Measurements from ENCODE around the gene RAD52. TPM values are rescaled to one million over a fixed set of nuclear protein-coding genes. Genes with fewer than 3 reads are reported as not detected.

RAD52 gene
- total RNA-seq, 2 experiments from 2014 or later, result 30.3 to 30.8 TPM

- Histone ChIP-seq H2AFZ (ENCODE audit: low read length) (no peak overlapping the region), H3K27ac (ENCODE audit: low read depth, low read length, poor library complexity, severe bottlenecking) (no peak overlapping the region), H3K4me1 (ENCODE audit: insufficient read depth, low read length, poor library complexity, severe bottlenecking) (peaks cover 7% of the 10 kb centered on the region), H3K36me3 (ENCODE audit: insufficient read depth, low read length) (peaks cover 97% of the 10 kb centered on the region), H3K9me2 (ENCODE audit: insufficient read depth, low read length) (no peaks in the 10 kb centered on the region), H3K4me3 (ENCODE audit: low read depth, low read length, poor library complexity, severe bottlenecking) (no peak overlapping the region), H4K20me1 (ENCODE audit: insufficient read depth, low read length) (no peaks in the 10 kb centered on the region), H3K4me2 (ENCODE audit: low read length) (no peak overlapping the region), H3K79me2 (ENCODE audit: insufficient read depth, low read depth, low read length) (no peaks in the 10 kb centered on the region), H3K9me3 (ENCODE audit: low read length) (no peaks in the 10 kb centered on the region)
- DNase-seq (ENCODE audit: low spot score), result no peak
- TF ChIP-seq EZH2phosphoT487 (IDR thresholded peaks at IDR 0.05; ENCODE audit: borderline replicate concordance, low read depth, low read length), result no peak
- TF ChIP-seq CTCF (conservative IDR thresholded peaks at IDR 0.05; ENCODE audit: low read length), result no peak
- intact Hi-C loops (cut with micrococcal nuclease; ENCODE audit: unreplicated experiment), result no loop called here
- ChIA-PET POLR2A (interaction anchor here (0.9 kb wide), 1 partner anchor 19 kb away, joined by 3 read pairs; no protein-coding TSS in a partner anchor), CTCF (ENCODE audit: unreplicated experiment) (no interaction called here)
- no TSS peak for BruUV-seq (replicated peaks)
These were observed 39.1 kb downstream of the RAD52 start for GRCh38 chr12:910416-910815.

GRCh38 chr12:909861-910260 lies 39.6 kb downstream of the RAD52 start:
- no peak for DNase-seq (ENCODE audit: low spot score)
- H2AFZ ChIP-seq (ENCODE audit: low read length), result no peak overlapping the region
- no peak overlapping the region for H3K27ac ChIP-seq (ENCODE audit: low read depth, low read length, poor library complexity, severe bottlenecking)
- H3K4me2 ChIP-seq (ENCODE audit: low read length), result no peak overlapping the region
- no peaks in the 10 kb centered on the region for H3K9me3 ChIP-seq (ENCODE audit: low read length)
- H3K9me2 ChIP-seq (ENCODE audit: insufficient read depth, low read length), result no peaks in the 10 kb centered on the region
- H3K36me3 ChIP-seq (ENCODE audit: insufficient read depth, low read length), result peaks cover 97% of the 10 kb centered on the region
- no peaks in the 10 kb centered on the region for H4K20me1 ChIP-seq (ENCODE audit: insufficient read depth, low read length)
- peaks cover 2% of the 10 kb centered on the region for H3K4me1 ChIP-seq (ENCODE audit: insufficient read depth, low read length, poor library complexity, severe bottlenecking)
- CTCF ChIA-PET (ENCODE audit: unreplicated experiment), result no interaction called here
- POLR2A ChIA-PET, result interaction anchor here (0.9 kb wide), 1 partner anchor 20 kb away, joined by 3 read pairs; no protein-coding TSS in a partner anchor
- no TSS peak for BruUV-seq (replicated peaks)
- TF ChIP-seq EZH2phosphoT487 (IDR thresholded peaks at IDR 0.05; ENCODE audit: borderline replicate concordance, low read depth, low read length) (no peak), CTCF (conservative IDR thresholded peaks at IDR 0.05; ENCODE audit: low read length) (no peak)
- H3K79me2 ChIP-seq (ENCODE audit: insufficient read depth, low read depth, low read length), result no peaks in the 10 kb centered on the region
- no peak overlapping the region for H3K4me3 ChIP-seq (ENCODE audit: low read depth, low read length, poor library complexity, severe bottlenecking)
- intact Hi-C loops (cut with micrococcal nuclease; ENCODE audit: unreplicated experiment), result no loop called here

GRCh38 chr12:907413-908185 lies 41.9 kb downstream of the RAD52 start:
- ChIA-PET CTCF (ENCODE audit: unreplicated experiment) (no interaction called here), POLR2A (interaction anchor here (0.7 kb wide), 1 partner anchor 496 kb away, joined by 3 read pairs; no protein-coding TSS in a partner anchor)
- Histone ChIP-seq H3K4me2 (ENCODE audit: low read length) (no peak overlapping the region), H2AFZ (ENCODE audit: low read length) (no peak overlapping the region), H3K9me3 (ENCODE audit: low read length) (no peaks in the 10 kb centered on the region), H3K27ac (ENCODE audit: low read depth, low read length, poor library complexity, severe bottlenecking) (no peak overlapping the region), H3K79me2 (ENCODE audit: insufficient read depth, low read depth, low read length) (no peaks in the 10 kb centered on the region), H3K36me3 (ENCODE audit: insufficient read depth, low read length) (peaks cover 97% of the 10 kb centered on the region), H3K4me3 (ENCODE audit: low read depth, low read length, poor library complexity, severe bottlenecking) (no peak overlapping the region), H3K9me2 (ENCODE audit: insufficient read depth, low read length) (no peaks in the 10 kb centered on the region), H3K4me1 (ENCODE audit: insufficient read depth, low read length, poor library complexity, severe bottlenecking) (no peaks in the 10 kb centered on the region), H4K20me1 (ENCODE audit: insufficient read depth, low read length) (no peaks in the 10 kb centered on the region)
- DNase-seq (ENCODE audit: low spot score), result no peak
- no TSS peak for BruUV-seq (replicated peaks)
- intact Hi-C loops (cut with micrococcal nuclease; ENCODE audit: unreplicated experiment), result no loop called here
- TF ChIP-seq EZH2phosphoT487 (IDR thresholded peaks at IDR 0.05; ENCODE audit: borderline replicate concordance, low read depth, low read length) (no peak), CTCF (conservative IDR thresholded peaks at IDR 0.05; ENCODE audit: low read length) (no peak)

Data from OCI-LY7 (cell line).